Mesothelial cell of epicardium (in vitro differentiated cells): ENCODE data around the gene ADAMTS12. TPM values are rescaled to one million over a fixed set of nuclear protein-coding genes. Genes with fewer than 3 reads are reported as not detected.
"Not testable (repeated sequence)": the region's sequence is repeated elsewhere in the genome, so short reads cannot be mapped to it uniquely, and the experiment has no call there.

Experiments
- DNase-seq, 2 experiments: peaks; one replicate each; pipeline ENCODE4 v3.0.0; 2021; ENCODE audit warnings: low spot score in 2 of 2; ENCODE audit not compliant: unreplicated experiment in 2 of 2
- H3K27ac Mint-ChIP-seq: 2 replicates; pipeline ENCODE4 v1.8.0; 2021; ENCODE audit warnings: mixed read lengths
- H3K27me3 Mint-ChIP-seq: 2 replicates; pipeline ENCODE4 v1.8.0; 2021; ENCODE audit warnings: low read depth, mixed read lengths
- H3K36me3 Mint-ChIP-seq: 2 replicates; pipeline ENCODE4 v1.8.0; 2021; ENCODE audit warnings: mixed read lengths
- H3K4me1 Mint-ChIP-seq: 2 replicates; pipeline ENCODE4 v1.8.0; 2021; ENCODE audit warnings: mixed read lengths
- H3K4me3 Mint-ChIP-seq: 2 replicates; pipeline ENCODE4 v1.8.0; 2021; ENCODE audit warnings: mild to moderate bottlenecking, moderate library complexity, mixed read lengths
- H3K9me3 Mint-ChIP-seq: 2 replicates; pipeline ENCODE4 v1.8.0; 2021; ENCODE audit warnings: mixed read lengths
- CTCF ChIP-seq: fragments of 200-600 bp; sonication (generic); IDR thresholded peaks from one replicate; pipeline ENCODE4 v1.5.0; 2021; ENCODE audit warnings: antibody characterized with exemption; ENCODE audit not compliant: unreplicated experiment
- total RNA-seq: library from RNA; stranded (reverse); gene quantifications from 3 replicates; pipeline ENCODE4 v1.2.1, GENCODE V29; 2021

ADAMTS12 gene
- total RNA-seq, 1 donor from 2014 or later = 14.0 TPM

GRCh38 chr5:33523208-33523771 is 368.5 kb downstream of the ADAMTS12 start:
- H3K4me3 Mint-ChIP-seq = no peak overlapping the region
- no peak for TF ChIP-seq CTCF
- H3K36me3 Mint-ChIP-seq = no peaks in the 10 kb centered on the region
- no peak overlapping the region for H3K27ac Mint-ChIP-seq
- peaks cover 29% of the 10 kb centered on the region for H3K4me1 Mint-ChIP-seq
- H3K9me3 Mint-ChIP-seq = peaks cover 12% of the 10 kb centered on the region
- DNase-seq = no peak
- peaks cover 2% of the 10 kb centered on the region for H3K27me3 Mint-ChIP-seq

- no peaks in the 10 kb centered on the region for H3K4me1 Mint-ChIP-seq
- no peak for DNase-seq
- H3K27ac Mint-ChIP-seq = no peak overlapping the region
- peaks cover 15% of the 10 kb centered on the region for H3K9me3 Mint-ChIP-seq
- TF ChIP-seq CTCF = no peak
- H3K36me3 Mint-ChIP-seq = no peaks in the 10 kb centered on the region
- peaks cover 2% of the 10 kb centered on the region for H3K27me3 Mint-ChIP-seq
- H3K4me3 Mint-ChIP-seq = no peak overlapping the region
Observed at GRCh38 chr5:33516421-33516820, 375.4 kb downstream of the ADAMTS12 start.

GRCh38 chr5:33515366-33515765 is 376.4 kb downstream of the ADAMTS12 start:
- not testable (repeated sequence) for H3K4me3 Mint-ChIP-seq

GRCh38 chr5:33513462-33514185 is 378.2 kb downstream of the ADAMTS12 start:
- no peaks in the 10 kb centered on the region for H3K27me3 Mint-ChIP-seq
- DNase-seq = no peak
- no peak for TF ChIP-seq CTCF
- no peaks in the 10 kb centered on the region for H3K36me3 Mint-ChIP-seq
- no peak overlapping the region for H3K4me3 Mint-ChIP-seq
- no peaks in the 10 kb centered on the region for H3K4me1 Mint-ChIP-seq
- no peak overlapping the region for H3K27ac Mint-ChIP-seq
- peaks cover 16% of the 10 kb centered on the region for H3K9me3 Mint-ChIP-seq

More at GRCh38 chr5:33515366-33515765, 376.4 kb downstream of the ADAMTS12 start:
- H3K36me3 Mint-ChIP-seq, H3K27ac Mint-ChIP-seq, H3K27me3 Mint-ChIP-seq, H3K4me1 Mint-ChIP-seq, DNase-seq: not testable (repeated sequence)
- peaks cover 16% of the 10 kb centered on the region for H3K9me3 Mint-ChIP-seq

- H3K27ac Mint-ChIP-seq = no peak overlapping the region
- peaks cover 10% of the 10 kb centered on the region for H3K9me3 Mint-ChIP-seq
- TF ChIP-seq CTCF = no peak
- H3K4me3 Mint-ChIP-seq = no peak overlapping the region
- DNase-seq = no peak
- H3K36me3 Mint-ChIP-seq = no peaks in the 10 kb centered on the region
- no peaks in the 10 kb centered on the region for H3K4me1 Mint-ChIP-seq
- no peaks in the 10 kb centered on the region for H3K27me3 Mint-ChIP-seq
Observed at GRCh38 chr5:33509036-33509435, 382.8 kb downstream of the ADAMTS12 start.

GRCh38 chr5:33507426-33507825 is 384.4 kb downstream of the ADAMTS12 start:
- no peak overlapping the region for H3K27ac Mint-ChIP-seq
- H3K27me3 Mint-ChIP-seq = no peaks in the 10 kb centered on the region
- no peak for TF ChIP-seq CTCF
- H3K4me3 Mint-ChIP-seq = no peak overlapping the region
- H3K36me3 Mint-ChIP-seq = no peaks in the 10 kb centered on the region
- H3K9me3 Mint-ChIP-seq = peaks cover 10% of the 10 kb centered on the region
- no peak for DNase-seq
- H3K4me1 Mint-ChIP-seq = no peaks in the 10 kb centered on the region
